Hippocampal formation (tissue), 2 donors: Measurements from ENCODE around the gene NLE1.

Source experiments
- DNase-seq, 2 donors: peaks; one replicate each; lab custom pipeline; 2025; lab: John Stamatoyannopoulos, UW

NLE1 gene

GRCh38 chr17:35086931-35087573 lies 55.1 kb downstream of the NLE1 start:
- no peak for DNase-seq

- no peak for DNase-seq
Measured at GRCh38 chr17:35086164-35086563, 55.9 kb downstream of the NLE1 start.

- DNase-seq = no peak
Measured at GRCh38 chr17:35084987-35085386, 57.1 kb downstream of the NLE1 start.

GRCh38 chr17:35083071-35083470 lies 59.0 kb downstream of the NLE1 start:
- DNase-seq = no peak

- no peak for DNase-seq
Measured at GRCh38 chr17:35082073-35082657, 59.9 kb downstream of the NLE1 start.

GRCh38 chr17:35081638-35082037 lies 60.5 kb downstream of the NLE1 start:
- peak in 1 of 2 donors; percentile 50 for DNase-seq

- no peak for DNase-seq
Measured at GRCh38 chr17:35080536-35080935, 61.6 kb downstream of the NLE1 start.

- no peak for DNase-seq
Measured at GRCh38 chr17:35079547-35080423, 62.3 kb downstream of the NLE1 start.
